Mesodermal cell (in vitro differentiated cells): ENCODE measurements around the gene KLK11.

ENCODE experiments used
- H3K27ac ChIP-seq: 2 replicates; pipeline ENCODE4 v1.7.0; 2013; ENCODE audit warnings: mild to moderate bottlenecking, low read depth, low read length, moderate library complexity; ENCODE audit not compliant: severe bottlenecking
- H3K36me3 ChIP-seq: 2 replicates; pipeline ENCODE4 v1.7.1; 2013; ENCODE audit warnings: mild to moderate bottlenecking, low read length, moderate library complexity; ENCODE audit not compliant: control insufficient read depth, insufficient read depth
- H3K4me1 ChIP-seq: one replicate; pipeline ENCODE4 v1.7.1; 2013; ENCODE audit warnings: mild to moderate bottlenecking, low read length; ENCODE audit not compliant: insufficient read depth, control insufficient read depth, poor library complexity, severe bottlenecking
- H3K4me3 ChIP-seq: 2 replicates; pipeline ENCODE4 v1.7.0; 2013; ENCODE audit warnings: low read length, control low read depth, mild to moderate bottlenecking; ENCODE audit not compliant: insufficient read depth, poor library complexity, severe bottlenecking; ENCODE audit errors: extremely low read depth
- H3K9me3 ChIP-seq: 2 replicates; pipeline ENCODE4 v1.7.1; 2013; ENCODE audit warnings: mild to moderate bottlenecking, low read length, moderate library complexity; ENCODE audit not compliant: control insufficient read depth
- WGBS, 2 experiments: methylation state at CpG; one replicate each; pipeline ENCODE4 v1.1.5; 2013; ENCODE audit warnings: missing lambda C conversion rate in 2 of 2; ENCODE audit not compliant: insufficient coverage in 2 of 2; 5-methylcytosine and 5-hydroxymethylcytosine counted together

Gene KLK11

DNA sequence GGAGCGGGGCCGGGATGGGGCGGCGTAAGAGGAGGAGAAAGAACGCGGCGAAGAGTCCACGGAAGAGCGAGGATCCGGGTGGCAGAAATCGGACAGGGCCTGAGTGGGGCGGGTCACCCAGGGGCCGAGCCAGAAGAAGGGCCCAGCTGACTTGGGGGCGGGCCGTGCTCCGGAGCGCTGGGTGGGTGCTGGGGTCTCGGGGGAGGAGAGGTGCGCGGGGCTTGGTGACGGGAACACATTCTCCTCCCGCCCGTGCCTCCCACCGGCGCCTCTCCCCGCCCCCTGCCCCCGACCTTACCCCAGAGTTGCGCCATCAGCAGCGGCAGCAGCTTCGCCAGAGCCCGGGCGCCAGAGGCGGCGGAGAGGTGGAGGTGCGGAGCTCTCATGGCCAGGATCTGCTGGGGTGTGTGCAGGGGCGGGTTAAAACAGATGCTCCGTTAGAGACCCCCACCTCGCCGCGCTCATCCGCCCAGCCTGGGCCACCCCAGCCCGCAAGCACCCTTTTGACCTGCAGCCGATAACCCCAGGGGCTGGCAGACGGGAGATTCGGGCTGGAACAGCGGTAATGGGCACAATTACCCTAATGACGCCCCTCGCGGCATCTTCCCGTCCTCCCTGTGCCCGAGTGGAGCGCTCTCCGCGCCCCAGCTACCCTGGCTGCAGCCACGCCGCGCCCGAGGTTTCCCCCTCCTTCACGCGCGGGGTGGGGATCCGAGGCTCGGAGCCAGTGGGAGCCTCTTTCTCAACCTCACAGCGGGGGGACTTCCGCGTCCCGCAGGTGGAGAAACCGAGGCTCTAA, 7.5 kb downstream of the KLK11 start:
- no peaks in the 10 kb centered on the region for H3K36me3 ChIP-seq
- 2 to 3% methylated on average over 50 to 52 of the region's 68 CpGs for WGBS, 2 experiments
- no peaks in the 10 kb centered on the region for H3K9me3 ChIP-seq
- no peaks in the 10 kb centered on the region for H3K4me1 ChIP-seq
- H3K27ac ChIP-seq, result no peak overlapping the region
- peak overlapping the region; percentile 24 for H3K4me3 ChIP-seq

DNA sequence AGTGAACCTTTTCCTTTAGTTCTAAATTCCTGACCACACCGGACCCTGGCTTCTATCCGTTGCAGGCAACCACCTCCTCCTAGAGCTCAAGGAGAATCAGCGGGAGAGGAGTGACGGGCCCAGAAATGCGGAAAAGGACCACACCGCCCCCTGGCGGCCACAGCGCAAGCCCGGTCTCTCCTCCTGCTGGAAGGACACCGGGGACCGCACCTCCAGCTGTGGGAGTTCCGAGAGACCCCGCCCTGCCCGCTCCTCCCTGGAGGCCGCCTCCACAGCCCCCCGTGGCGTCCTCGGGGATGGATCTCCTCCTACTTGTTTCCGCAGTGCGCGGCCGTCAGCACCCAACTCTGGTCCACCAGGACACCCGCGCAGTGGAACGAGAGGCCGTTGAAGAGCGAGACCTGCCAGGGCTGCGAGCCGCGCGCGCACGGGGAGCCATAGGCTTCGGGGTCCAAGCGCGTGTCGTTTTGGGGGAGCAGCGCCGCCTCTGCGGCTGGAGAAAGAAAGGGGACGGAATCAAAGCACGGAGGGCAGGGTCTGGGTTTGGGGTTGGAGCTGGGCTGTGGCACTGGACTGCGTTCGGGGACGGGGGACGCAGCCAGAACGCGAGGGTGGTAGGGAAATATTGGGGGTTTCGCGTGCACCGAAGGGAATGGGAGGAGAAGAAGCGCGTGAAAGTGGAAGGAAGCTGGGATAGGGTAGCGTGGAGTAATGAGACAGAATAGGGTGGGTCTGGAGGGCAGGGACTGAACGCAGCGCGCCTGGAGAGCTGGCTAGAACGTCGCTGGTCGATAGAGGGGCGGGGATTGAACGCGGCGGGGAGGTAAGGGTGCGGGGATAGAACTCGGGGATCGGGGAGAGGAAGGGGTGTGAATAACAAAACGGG, 9.4 kb downstream of the KLK11 start:
- Histone ChIP-seq H3K4me1 (no peaks in the 10 kb centered on the region), H3K9me3 (no peaks in the 10 kb centered on the region), H3K36me3 (no peaks in the 10 kb centered on the region), H3K27ac (no peak overlapping the region), H3K4me3 (peak overlapping the region; percentile 38)
- WGBS, 2 experiments, result 1% methylated on average over 50 to 66 of the region's 68 CpGs

DNA sequence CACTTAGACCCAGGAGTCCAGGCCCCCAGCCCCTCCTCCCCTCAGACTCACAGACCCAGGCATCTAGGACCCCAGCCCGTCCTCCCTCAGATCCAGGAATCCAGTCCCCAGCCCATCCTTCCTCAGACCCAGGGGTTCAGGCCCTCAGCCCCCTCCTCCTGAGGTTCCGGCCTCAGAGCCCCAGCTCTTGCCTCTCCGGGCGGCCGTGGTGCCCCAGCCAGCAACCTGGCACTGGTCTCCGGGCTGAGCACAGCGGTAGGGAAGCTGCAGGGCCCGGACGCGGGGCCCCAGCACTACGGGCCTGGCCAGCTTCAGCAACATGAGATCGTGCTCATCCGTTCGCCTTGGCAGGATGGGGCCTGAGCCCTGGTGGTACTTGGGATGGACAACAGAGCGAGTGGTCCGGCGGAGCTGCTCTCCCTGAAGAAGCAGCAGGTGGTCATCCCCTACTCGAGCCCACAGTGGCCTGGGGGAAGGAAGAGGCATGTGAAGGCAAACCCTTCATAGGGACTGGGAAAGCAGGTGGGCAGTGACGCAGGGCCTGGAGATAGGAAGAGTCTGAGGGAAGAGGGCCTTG, 10.6 kb downstream of the KLK11 start:
- no peaks in the 10 kb centered on the region for H3K9me3 ChIP-seq
- WGBS, 2 experiments, result 87 to 89% methylated on average over 17 to 18 of the region's 19 CpGs
- no peak overlapping the region for H3K27ac ChIP-seq
- H3K4me1 ChIP-seq, result no peaks in the 10 kb centered on the region
- H3K36me3 ChIP-seq, result no peaks in the 10 kb centered on the region
- H3K4me3 ChIP-seq, result no peak overlapping the region

DNA sequence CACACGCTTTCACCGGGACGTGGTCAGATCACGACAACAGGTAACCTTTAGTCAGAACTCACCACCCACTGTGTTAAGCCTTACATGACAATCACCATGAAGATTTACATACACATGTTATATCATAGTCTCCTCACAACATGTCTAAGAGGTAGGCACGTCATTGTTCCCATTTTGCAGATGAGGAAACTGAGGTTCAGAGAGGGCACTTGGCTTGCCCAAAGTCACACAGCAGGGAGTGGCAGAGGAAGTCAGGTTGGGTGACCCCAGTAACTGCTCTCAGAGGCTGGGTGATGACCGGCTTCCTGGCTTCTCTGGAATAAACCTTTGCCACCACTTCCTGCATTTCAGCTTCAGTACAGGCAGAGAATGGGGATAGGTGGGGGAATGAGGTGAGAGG, 12.2 kb downstream of the KLK11 start:
- no peak overlapping the region for H3K27ac ChIP-seq
- H3K9me3 ChIP-seq, result no peaks in the 10 kb centered on the region
- H3K36me3 ChIP-seq, result no peaks in the 10 kb centered on the region
- 81 to 86% methylated on average over 5 to 6 of the region's 6 CpGs for WGBS, 2 experiments
- no peak overlapping the region for H3K4me3 ChIP-seq
- no peaks in the 10 kb centered on the region for H3K4me1 ChIP-seq

DNA sequence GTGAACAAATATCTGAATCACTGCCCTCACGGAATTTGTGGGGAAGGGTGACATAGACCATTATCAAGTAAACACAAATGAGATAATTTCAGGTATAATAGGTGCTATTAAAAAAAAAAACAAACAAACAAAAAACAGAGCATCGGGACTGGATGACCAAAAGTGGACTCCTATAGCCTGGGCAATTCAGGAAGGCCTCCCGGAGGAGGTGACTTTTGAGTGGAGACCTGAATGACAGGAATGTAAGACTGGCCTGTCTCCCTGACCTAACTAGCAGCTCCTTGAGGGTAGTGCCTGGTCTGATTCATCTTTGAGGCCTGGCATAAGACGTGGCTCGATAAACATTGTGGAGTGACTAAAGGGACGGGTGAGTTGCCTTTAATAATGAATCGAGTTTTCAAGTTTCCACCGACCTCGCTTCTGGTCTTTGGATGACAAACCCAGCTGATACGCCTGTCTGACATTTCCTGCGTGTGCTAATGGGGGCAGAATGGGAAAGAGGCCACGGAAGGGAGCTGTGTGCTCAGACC, 13.7 kb downstream of the KLK11 start:
- no peaks in the 10 kb centered on the region for H3K9me3 ChIP-seq

DNA sequence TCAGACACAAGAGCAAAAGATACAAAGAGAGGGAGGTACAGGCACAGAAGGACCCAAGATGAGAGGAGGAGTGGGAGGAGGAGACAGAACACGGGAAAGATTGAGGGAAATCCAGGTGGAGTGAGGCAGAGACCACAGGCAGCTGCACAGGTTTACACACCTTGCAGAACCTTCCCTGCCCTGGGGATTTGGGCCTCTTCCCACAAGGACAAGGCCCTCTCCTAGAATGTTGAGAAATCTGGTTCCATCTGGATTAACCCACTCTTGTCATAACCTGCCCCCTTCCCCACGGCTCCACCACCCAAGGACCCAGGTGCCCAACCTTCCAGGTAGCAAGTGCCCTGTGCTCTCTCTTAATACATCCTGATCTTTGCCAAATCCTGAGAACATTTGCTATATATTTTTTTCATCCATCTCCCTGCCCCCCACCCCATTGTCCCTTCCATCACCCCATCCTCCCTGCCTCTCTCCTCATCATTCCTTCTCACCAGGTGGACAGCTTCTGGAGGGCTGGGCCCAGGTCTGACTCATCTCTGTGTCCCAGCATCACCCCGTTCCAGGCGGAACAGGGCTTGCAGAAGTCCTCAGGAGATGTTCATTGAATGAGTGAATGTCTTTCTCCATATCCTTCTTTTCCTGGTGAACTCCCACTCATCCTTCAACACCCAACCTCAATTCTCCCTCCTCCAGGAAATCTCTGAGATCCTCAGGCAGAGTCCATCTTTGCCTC, 16.2 kb downstream of the KLK11 start:
- Histone ChIP-seq H3K36me3 (no peaks in the 10 kb centered on the region), H3K4me3 (no peak overlapping the region), H3K27ac (no peak overlapping the region), H3K9me3 (no peaks in the 10 kb centered on the region), H3K4me1 (no peaks in the 10 kb centered on the region)
- WGBS, 2 experiments, result 72 to 77% methylated on average over 2 of the region's 4 CpGs

More for the DNA sequence above, 13.7 kb downstream of the KLK11 start:
- H3K4me3 ChIP-seq, result no peak overlapping the region
- 83 to 88% methylated on average over 10 to 11 of the region's 12 CpGs for WGBS, 2 experiments
- no peak overlapping the region for H3K27ac ChIP-seq
- no peaks in the 10 kb centered on the region for H3K4me1 ChIP-seq
- no peaks in the 10 kb centered on the region for H3K36me3 ChIP-seq

DNA sequence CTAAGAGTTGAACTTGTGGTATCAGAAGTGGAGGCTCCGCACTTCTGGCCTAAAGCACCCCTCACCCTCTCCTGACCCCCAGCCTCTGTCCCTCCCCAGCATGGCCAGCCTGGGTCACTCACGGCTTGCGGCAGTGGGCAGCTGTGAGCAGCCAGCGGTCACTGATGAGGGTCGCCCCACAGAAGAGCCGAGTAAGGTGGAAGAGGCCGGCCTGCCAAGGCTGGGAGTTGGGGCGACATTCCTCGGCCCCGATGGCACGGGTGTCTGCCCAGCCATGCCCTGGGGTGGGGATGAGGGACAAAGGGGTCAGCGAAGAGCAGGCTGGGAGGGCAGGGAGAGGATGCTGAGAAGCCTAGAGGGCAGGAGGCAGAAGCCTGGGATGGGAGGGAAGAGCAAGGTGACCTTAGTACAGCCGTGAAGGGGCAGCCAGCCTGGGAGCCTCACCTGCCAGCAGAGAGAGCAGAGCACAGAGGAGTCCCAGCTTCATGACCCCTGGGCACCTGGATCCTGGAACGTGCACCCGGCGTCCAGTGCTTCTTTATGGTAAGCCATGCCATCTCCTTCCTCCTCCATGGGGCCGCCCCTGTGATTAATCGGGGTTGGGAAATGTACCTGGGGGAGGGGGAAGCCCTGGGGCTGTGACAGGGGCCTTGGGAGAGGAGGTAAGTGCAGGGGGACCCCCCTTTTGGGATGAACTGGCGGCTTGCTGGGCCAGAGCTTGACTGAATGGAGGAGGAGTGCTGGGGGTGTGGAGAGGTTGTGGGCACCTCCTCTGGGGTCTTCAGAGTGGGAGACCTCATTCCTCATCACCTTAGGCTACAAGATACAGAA, 17.1 kb downstream of the KLK11 start:
- H3K9me3 ChIP-seq, result no peaks in the 10 kb centered on the region
- H3K4me3 ChIP-seq, result no peak overlapping the region
- no peak overlapping the region for H3K27ac ChIP-seq
- no peaks in the 10 kb centered on the region for H3K36me3 ChIP-seq
- 76 to 85% methylated on average over 6 to 12 of the region's 19 CpGs for WGBS, 2 experiments
- H3K4me1 ChIP-seq, result no peaks in the 10 kb centered on the region

DNA sequence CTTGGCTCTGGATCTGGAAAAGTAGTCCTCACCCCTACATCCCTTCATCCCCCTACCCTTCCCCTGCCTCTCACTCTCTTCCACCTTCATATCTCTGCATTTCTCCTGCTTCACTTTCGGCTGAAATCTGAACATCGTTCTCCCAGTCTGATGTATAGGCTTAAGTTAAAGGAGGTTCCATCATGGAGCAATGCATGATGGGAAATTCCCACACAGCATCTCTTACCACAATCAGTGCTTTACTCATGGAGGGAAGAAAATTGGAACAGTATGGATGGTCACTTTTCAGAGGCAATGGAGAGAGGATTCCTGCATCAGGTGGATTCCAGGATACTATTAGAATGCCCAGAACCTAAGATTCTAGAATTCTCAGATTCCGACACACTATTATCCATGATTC, 18.9 kb downstream of the KLK11 start:
- Histone ChIP-seq H3K27ac (no peak overlapping the region), H3K4me1 (no peaks in the 10 kb centered on the region), H3K4me3 (no peak overlapping the region), H3K36me3 (no peaks in the 10 kb centered on the region), H3K9me3 (no peaks in the 10 kb centered on the region)
- whole genome bisulfite sequencing, 2 experiments, result 100% methylated on average over 1 of the region's 3 CpGs; no CpG with 5 or more reads in 1 of the 2 experiments

DNA sequence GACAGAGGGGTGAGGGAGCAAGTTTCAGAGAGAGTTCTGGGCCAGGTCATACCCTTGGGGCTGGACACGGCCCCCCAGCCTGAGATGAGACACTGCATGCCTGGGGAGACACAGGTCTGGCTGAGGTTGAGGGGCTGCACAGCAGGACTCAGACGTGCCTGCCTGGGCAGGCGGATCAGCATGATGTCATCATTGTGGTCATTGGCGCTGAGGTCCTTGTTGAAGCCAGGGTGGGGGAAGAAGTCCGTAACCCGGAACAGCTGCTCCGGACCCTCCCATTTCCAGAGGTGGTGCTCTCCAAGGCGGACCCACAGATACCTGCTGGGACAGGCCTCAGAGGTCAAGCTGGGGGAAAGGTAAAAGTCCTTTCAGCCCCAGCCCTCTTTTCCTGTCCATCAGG, 20.0 kb downstream of the KLK11 start:
- no peaks in the 10 kb centered on the region for H3K9me3 ChIP-seq
- no peaks in the 10 kb centered on the region for H3K36me3 ChIP-seq
- 45 to 49% methylated on average over 8 of the region's 8 CpGs for WGBS, 2 experiments
- H3K27ac ChIP-seq, result no peak overlapping the region
- H3K4me1 ChIP-seq, result no peaks in the 10 kb centered on the region
- no peak overlapping the region for H3K4me3 ChIP-seq
